ENCODE data around the gene SEPSECS.

DNA sequence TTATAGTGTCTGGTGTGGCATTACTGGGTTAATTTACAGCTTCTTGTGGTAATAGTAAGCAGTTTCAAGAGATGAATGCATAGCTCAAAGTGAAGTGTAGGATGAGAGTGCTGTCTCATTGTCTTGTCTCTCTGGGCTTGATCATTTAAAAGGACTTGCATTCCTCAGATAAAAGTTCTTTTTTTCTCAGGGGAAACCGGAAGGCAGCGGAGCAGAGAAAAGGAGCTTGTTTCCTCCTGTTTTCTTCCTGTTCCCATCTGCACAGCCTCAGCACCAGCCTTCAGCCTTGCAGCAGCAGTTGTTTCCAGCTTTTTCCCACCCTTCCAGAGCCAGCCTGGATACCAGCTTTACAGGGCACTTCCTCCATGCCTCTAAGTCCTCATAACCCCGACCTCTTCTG, 68.1 kb downstream of the SEPSECS start:
- TF ChIP-seq POLR2A (IDR thresholded peaks at IDR 0.05) (no peak), EP300 (IDR thresholded peaks at IDR 0.05) (no peak)
- TF ChIP-seq, protein P1, sequence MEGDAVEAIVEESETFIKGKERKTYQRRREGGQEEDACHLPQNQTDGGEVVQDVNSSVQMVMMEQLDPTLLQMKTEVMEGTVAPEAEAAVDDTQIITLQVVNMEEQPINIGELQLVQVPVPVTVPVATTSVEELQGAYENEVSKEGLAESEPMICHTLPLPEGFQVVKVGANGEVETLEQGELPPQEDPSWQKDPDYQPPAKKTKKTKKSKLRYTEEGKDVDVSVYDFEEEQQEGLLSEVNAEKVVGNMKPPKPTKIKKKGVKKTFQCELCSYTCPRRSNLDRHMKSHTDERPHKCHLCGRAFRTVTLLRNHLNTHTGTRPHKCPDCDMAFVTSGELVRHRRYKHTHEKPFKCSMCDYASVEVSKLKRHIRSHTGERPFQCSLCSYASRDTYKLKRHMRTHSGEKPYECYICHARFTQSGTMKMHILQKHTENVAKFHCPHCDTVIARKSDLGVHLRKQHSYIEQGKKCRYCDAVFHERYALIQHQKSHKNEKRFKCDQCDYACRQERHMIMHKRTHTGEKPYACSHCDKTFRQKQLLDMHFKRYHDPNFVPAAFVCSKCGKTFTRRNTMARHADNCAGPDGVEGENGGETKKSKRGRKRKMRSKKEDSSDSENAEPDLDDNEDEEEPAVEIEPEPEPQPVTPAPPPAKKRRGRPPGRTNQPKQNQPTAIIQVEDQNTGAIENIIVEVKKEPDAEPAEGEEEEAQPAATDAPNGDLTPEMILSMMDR (IDR thresholded peaks at IDR 0.05), result no peak

All from stomach (tissue), 4 donors.